ENCODE measurements around the gene MCTP2.
"Not testable (repeated sequence)": the region's sequence is repeated elsewhere in the genome, so short reads cannot be mapped to it uniquely, and the experiment has no call there.

Gene MCTP2

DNA sequence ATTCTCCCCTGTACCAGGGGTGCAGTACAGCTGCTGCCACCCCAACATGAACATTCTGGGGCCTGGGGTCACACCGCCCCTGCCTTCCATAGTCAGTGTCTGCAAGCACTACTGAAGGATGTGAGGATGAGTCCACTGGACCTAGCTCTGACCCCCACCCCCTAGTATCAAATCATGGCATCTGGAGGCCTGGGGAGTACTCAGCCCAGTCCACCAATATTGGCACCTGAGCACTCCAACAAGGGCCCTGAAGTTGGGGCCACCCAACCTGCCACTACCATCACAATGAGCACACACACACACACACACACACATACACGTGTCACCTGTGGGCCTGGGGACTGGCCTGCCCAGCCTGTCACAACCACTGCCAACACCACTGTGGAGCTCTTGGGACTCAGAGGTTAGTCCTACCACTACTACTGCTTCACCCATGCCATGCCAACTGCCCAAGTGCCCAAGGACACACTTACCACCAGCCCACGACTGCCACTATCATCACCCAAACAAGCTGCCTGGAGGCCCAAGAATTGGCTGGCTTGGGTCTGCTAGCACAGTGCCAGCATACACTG is 253.9 kb downstream of the MCTP2 start:
- no peak for DNase-seq (ENCODE audit: low read depth)
- H3K4me3 ChIP-seq (ENCODE audit: low read length), result no peak overlapping the region
- TF ChIP-seq, protein P1, sequence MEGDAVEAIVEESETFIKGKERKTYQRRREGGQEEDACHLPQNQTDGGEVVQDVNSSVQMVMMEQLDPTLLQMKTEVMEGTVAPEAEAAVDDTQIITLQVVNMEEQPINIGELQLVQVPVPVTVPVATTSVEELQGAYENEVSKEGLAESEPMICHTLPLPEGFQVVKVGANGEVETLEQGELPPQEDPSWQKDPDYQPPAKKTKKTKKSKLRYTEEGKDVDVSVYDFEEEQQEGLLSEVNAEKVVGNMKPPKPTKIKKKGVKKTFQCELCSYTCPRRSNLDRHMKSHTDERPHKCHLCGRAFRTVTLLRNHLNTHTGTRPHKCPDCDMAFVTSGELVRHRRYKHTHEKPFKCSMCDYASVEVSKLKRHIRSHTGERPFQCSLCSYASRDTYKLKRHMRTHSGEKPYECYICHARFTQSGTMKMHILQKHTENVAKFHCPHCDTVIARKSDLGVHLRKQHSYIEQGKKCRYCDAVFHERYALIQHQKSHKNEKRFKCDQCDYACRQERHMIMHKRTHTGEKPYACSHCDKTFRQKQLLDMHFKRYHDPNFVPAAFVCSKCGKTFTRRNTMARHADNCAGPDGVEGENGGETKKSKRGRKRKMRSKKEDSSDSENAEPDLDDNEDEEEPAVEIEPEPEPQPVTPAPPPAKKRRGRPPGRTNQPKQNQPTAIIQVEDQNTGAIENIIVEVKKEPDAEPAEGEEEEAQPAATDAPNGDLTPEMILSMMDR (IDR thresholded peaks at IDR 0.05; ENCODE audit: insufficient read depth, low read depth, low read length, missing control alignments), result no peak

DNA sequence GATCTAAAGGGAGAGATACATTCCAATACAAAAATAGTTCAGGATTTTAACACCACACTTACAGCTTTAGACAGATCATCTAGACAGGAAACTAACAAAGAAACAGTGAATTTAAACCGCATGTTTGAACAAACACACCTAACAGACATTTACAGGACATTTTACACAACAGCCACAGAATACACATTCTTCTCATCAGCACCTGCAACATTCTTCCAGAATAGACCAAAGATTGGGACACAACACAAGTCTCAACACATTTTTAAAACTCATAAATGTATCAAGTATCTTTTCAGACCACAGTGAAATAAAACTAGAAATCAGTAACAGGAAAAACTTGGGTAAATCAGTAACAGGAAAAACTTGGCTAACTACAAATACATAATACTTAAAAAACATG is 256.3 kb downstream of the MCTP2 start:
- peak overlapping the region; percentile 15 for H3K4me3 ChIP-seq (ENCODE audit: low read length)
- DNase-seq (ENCODE audit: low read depth), result peak; percentile 63
- TF ChIP-seq, protein P1 (IDR thresholded peaks at IDR 0.05; ENCODE audit: insufficient read depth, low read depth, low read length, missing control alignments), result no peak

DNA sequence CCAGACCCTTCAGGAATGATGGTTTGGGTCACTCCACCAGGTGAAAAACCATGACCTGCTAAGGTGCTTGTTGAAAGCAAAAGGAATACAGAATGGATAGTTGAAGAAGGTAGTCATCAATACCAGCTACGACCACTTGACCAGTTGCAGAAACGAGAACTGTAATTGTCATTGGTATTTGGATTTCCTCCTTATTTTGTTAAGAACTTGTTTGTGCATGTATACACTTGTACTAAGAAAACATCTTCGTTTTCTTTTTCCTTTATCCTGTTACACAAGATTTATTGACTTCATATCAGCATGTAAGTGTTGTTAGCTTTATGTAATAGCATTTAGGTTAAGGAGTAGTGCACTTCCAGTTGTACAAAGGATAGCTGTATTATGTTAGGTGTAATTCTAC is 261.8 kb downstream of the MCTP2 start:
- H3K4me3 ChIP-seq (ENCODE audit: low read length), result no peak overlapping the region
- TF ChIP-seq, protein P1 (IDR thresholded peaks at IDR 0.05; ENCODE audit: insufficient read depth, low read depth, low read length, missing control alignments), result no peak
- DNase-seq (ENCODE audit: low read depth), result peak; percentile 72

DNA sequence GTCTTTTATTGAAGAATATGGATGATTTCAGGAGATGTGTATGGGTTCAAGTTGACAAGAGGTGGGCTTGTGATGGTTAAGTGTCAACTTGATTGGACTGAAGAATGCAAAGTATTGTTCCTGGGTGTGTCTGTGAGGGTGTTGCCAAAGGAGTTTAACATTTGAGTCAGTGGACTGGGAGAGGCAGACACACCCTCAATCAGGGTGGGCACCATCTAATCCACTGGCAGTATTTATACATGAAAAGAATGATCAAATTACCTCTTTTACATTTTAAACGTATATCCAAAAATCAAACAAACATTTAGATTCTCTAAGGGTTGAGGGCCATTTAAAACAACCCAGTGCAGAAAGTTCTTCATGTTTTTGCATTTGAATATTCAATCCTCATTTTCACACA is 262.2 kb downstream of the MCTP2 start:
- H3K4me3 ChIP-seq (ENCODE audit: low read length); DNase-seq (ENCODE audit: low read depth): not testable (repeated sequence)

DNA sequence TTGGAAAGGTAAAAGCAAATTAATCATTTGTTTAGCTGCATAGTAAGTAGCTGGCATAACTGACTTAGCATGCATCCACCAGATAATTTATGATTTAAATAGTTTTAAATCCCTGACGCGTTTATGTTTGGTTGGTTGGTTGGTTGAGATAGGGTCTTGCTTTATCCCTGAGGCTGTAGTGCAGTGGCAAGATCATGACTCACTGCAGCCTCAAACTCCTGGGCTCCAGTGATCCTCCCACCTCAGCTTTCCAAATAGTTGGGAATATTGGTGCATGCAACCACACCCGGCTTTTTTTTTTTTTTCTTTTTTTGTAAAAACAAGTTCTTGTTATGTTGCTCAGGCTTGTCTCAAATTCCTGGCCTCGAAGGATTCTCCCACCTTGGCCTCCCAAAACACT is 263.4 kb downstream of the MCTP2 start:
- TF ChIP-seq, protein P1 (IDR thresholded peaks at IDR 0.05; ENCODE audit: insufficient read depth, low read depth, low read length, missing control alignments), result no peak
- DNase-seq (ENCODE audit: low read depth), result peak; percentile 68
- H3K4me3 ChIP-seq (ENCODE audit: low read length), result no peak overlapping the region

DNA sequence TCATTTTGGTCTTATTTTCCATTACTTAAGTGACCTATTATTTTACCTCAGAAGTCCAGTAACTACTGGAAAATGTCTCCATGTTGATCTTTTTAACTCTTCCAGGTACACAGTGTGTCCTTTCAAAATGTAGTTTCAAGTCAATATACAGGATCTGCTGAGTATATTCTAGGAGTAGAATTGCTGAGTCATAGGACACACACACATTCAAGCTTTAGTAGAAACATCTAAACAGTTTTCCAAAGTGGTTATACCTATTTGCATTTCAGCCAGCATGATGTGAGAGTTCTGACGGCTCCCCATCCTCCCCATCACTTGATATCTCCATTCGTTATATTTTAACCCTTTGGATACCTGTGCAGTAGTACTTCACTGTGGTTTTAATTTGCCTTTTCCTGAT is 271.9 kb downstream of the MCTP2 start:
- no peak overlapping the region for H3K4me3 ChIP-seq (ENCODE audit: low read length)
- TF ChIP-seq, protein P1 (IDR thresholded peaks at IDR 0.05; ENCODE audit: insufficient read depth, low read depth, low read length, missing control alignments), result no peak
- no peak for DNase-seq (ENCODE audit: low read depth)

DNA sequence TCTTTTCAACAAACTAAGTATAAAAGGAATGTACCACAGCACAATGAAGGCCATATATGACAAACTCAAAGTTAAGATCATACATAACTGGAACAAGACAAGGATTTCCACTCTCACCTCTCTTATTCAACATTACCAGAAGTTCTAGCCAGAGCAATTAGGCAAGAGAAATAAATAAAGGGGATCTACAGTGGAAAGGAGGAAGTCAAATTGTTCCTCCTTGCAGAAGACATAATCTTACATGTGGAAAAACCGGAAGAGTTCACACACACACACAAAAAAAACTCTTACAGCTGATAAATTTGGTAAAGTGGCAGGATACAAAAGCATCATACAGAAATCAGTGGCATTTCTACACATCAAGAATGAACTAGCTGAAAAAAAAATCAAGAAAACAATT is 277.9 kb downstream of the MCTP2 start:
- no peak overlapping the region for H3K4me3 ChIP-seq (ENCODE audit: low read length)
- DNase-seq (ENCODE audit: low read depth), result no peak

More for the DNA sequence above, 277.9 kb downstream of the MCTP2 start:
- TF ChIP-seq, protein P1 (IDR thresholded peaks at IDR 0.05; ENCODE audit: insufficient read depth, low read depth, low read length, missing control alignments), result no peak

All from epithelial cell of esophagus (primary cell).